ENCODE results near the gene RAP2A.

RAP2A gene

DNA sequence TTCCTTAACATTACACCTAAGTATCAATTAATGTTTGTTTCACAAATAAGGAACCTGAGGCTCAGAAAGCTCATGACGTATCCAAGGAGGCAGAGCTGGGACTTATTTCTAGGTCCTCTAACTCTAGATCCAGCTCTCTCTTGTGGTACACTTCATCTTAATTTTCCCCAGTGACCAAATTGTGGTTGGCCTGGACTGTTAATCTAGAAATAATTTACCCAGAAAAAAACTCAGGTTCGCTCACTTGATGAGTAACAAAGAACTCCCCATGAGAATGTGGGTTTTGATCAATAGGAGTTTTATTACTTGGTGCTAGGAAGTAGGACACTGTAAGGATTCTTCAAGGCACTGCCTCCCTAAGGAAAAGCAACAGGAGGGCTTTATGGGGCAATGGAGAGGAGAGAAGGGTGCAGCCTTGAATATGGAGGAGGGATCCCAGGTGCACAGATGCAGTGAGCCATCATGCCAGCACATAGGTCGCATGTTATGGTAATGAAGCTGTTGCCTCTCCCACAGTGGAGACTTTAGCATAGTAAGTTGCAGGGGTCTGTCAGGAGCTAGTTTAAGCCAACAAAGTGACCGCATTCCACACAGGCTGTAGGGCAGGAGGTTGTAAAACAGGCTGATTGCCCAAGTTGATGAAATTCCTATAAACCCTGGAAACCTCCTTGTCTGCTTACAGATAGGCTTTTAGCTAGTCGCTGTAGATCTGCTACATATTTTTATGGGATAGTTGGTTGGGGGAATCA, 14.7 kb downstream of the RAP2A start:
- Histone ChIP-seq H3K9me3 (ENCODE audit: control insufficient read depth in 2 of 2, low read length in 2 of 2) (no peaks in the 10 kb centered on the region), H3K4me1 (ENCODE audit: control insufficient read depth, insufficient read depth, low read length) (no peaks in the 10 kb centered on the region), H3K4me3 (ENCODE audit: low read length in 2 of 2) (no peak overlapping the region), H3K9ac (ENCODE audit: low read length in 2 of 2) (no peak overlapping the region), H3K27ac (ENCODE audit: low read length) (no peak overlapping the region), H3K27me3 (ENCODE audit: control insufficient read depth in 1 of 2, insufficient read depth in 2 of 2, low read length in 2 of 2) (no peaks in the 10 kb centered on the region), H3K36me3 (ENCODE audit: control insufficient read depth in 2 of 2, insufficient read depth in 2 of 2, low read length in 2 of 2) (no peaks in the 10 kb centered on the region)

DNA sequence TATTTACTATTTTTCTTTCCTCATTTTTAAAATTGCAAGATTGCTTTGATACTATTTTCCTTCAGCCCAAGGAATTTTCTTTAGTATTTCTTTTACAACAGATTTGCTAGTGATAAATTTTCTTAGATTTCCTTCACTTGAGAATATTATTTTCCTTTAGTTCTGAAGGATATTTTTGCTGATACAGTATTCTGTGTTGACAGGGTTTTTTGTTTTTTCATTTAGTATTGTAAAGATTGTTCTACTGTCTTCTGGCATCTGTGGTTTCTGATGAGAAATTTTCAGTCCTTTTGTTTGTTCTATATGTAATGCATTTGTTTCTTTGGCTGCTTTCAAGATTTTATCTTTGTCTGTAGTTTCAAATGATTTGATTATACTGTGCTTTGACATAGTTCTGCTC, 20.7 kb downstream of the RAP2A start:
- H3K4me1 ChIP-seq (ENCODE audit: control insufficient read depth, insufficient read depth, low read length) = no peaks in the 10 kb centered on the region
- no peaks in the 10 kb centered on the region for H3K36me3 ChIP-seq (ENCODE audit: control insufficient read depth in 2 of 2, insufficient read depth in 2 of 2, low read length in 2 of 2)
- no peak overlapping the region for H3K9ac ChIP-seq (ENCODE audit: low read length in 2 of 2)
- no peak overlapping the region for H3K27ac ChIP-seq (ENCODE audit: low read length)
- H3K9me3 ChIP-seq (ENCODE audit: control insufficient read depth in 2 of 2, low read length in 2 of 2) = no peaks in the 10 kb centered on the region
- H3K4me3 ChIP-seq (ENCODE audit: low read length in 2 of 2) = no peak overlapping the region
- no peaks in the 10 kb centered on the region for H3K27me3 ChIP-seq (ENCODE audit: control insufficient read depth in 1 of 2, insufficient read depth in 2 of 2, low read length in 2 of 2)

DNA sequence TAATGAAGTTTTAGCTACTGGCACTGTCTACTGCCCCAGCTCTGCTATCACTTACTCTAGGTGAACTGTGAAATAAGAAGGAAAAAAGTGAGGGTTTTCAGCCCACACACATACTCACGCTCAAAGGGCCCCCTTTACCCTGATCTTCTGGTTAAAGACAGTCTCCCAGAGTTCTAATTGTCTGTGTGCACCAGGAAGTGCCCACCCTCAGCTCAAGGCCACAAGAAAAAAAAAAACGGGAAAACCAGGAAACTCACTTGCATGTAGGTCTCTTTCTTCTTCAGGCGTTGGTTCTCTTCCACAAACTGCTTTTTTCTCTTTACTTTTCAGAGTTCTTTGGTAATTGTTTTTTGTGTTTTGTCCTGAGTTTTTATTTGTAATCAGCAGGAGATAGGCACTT, 22.1 kb downstream of the RAP2A start:
- no peaks in the 10 kb centered on the region for H3K36me3 ChIP-seq (ENCODE audit: control insufficient read depth in 2 of 2, insufficient read depth in 2 of 2, low read length in 2 of 2)
- H3K9ac ChIP-seq (ENCODE audit: low read length in 2 of 2) = no peak overlapping the region
- no peak overlapping the region for H3K27ac ChIP-seq (ENCODE audit: low read length)
- H3K27me3 ChIP-seq (ENCODE audit: control insufficient read depth in 1 of 2, insufficient read depth in 2 of 2, low read length in 2 of 2) = no peaks in the 10 kb centered on the region
- no peaks in the 10 kb centered on the region for H3K4me1 ChIP-seq (ENCODE audit: control insufficient read depth, insufficient read depth, low read length)
- H3K9me3 ChIP-seq (ENCODE audit: control insufficient read depth in 2 of 2, low read length in 2 of 2) = no peaks in the 10 kb centered on the region
- no peak overlapping the region for H3K4me3 ChIP-seq (ENCODE audit: low read length in 2 of 2)

DNA sequence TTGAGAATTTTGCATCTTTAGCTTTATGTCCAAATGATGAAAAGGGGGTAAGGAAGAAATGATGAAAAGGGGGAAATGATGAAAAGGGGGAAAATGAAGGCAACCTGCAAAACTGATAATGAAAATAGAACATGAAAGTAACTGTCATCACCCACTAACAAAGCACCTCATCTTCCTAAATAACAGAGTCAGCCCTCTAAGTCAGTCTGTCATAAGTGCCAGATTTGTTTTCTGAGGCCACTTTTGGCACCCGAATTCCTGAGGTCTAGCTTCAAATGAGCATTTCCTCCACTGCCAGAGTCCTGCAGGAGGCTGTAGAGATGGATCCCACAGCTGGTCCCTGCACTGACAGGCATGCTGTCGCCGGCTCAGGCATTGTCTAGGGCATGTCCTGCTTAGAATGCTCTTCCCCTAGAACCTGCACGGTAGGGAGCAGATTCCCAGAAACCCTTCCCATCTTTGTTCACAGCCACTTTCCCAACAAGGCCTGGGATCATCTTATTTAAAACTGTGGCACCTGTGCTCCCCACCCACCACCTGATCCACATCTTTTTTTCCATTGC, 25.3 kb downstream of the RAP2A start:
- Histone ChIP-seq H3K27me3 (ENCODE audit: control insufficient read depth in 1 of 2, insufficient read depth in 2 of 2, low read length in 2 of 2) (no peaks in the 10 kb centered on the region), H3K4me3 (ENCODE audit: low read length in 2 of 2) (no peak overlapping the region), H3K9me3 (ENCODE audit: control insufficient read depth in 2 of 2, low read length in 2 of 2) (no peaks in the 10 kb centered on the region), H3K27ac (ENCODE audit: low read length) (no peak overlapping the region), H3K36me3 (ENCODE audit: control insufficient read depth in 2 of 2, insufficient read depth in 2 of 2, low read length in 2 of 2) (peaks cover under 1 to 2% of the 10 kb centered on the region in 2 donors), H3K9ac (ENCODE audit: low read length in 2 of 2) (no peak overlapping the region), H3K4me1 (ENCODE audit: control insufficient read depth, insufficient read depth, low read length) (no peaks in the 10 kb centered on the region)

GRCh38 chr13:97460004-97460775, 26.2 kb downstream of the RAP2A start:
- H3K9ac ChIP-seq (ENCODE audit: low read length in 2 of 2) = no peak overlapping the region
- no peaks in the 10 kb centered on the region for H3K4me1 ChIP-seq (ENCODE audit: control insufficient read depth, insufficient read depth, low read length)
- H3K4me3 ChIP-seq (ENCODE audit: low read length in 2 of 2) = no peak overlapping the region
- H3K9me3 ChIP-seq (ENCODE audit: control insufficient read depth in 2 of 2, low read length in 2 of 2) = no peaks in the 10 kb centered on the region
- H3K27me3 ChIP-seq (ENCODE audit: control insufficient read depth in 1 of 2, insufficient read depth in 2 of 2, low read length in 2 of 2) = no peaks in the 10 kb centered on the region
- no peak overlapping the region for H3K27ac ChIP-seq (ENCODE audit: low read length)
- H3K36me3 ChIP-seq (ENCODE audit: control insufficient read depth in 2 of 2, insufficient read depth in 2 of 2, low read length in 2 of 2) = peaks cover 3% of the 10 kb centered on the region in 2 donors

- Histone ChIP-seq H3K4me1 (ENCODE audit: control insufficient read depth, insufficient read depth, low read length) (no peaks in the 10 kb centered on the region), H3K9ac (ENCODE audit: low read length in 2 of 2) (no peak overlapping the region), H3K4me3 (ENCODE audit: low read length in 2 of 2) (no peak overlapping the region), H3K9me3 (ENCODE audit: control insufficient read depth in 2 of 2, low read length in 2 of 2) (no peaks in the 10 kb centered on the region), H3K27ac (ENCODE audit: low read length) (no peak overlapping the region), H3K36me3 (ENCODE audit: control insufficient read depth in 2 of 2, insufficient read depth in 2 of 2, low read length in 2 of 2) (peaks cover 3% of the 10 kb centered on the region in 2 donors), H3K27me3 (ENCODE audit: control insufficient read depth in 1 of 2, insufficient read depth in 2 of 2, low read length in 2 of 2) (no peaks in the 10 kb centered on the region)
Observed at GRCh38 chr13:97460853-97461252, 26.9 kb downstream of the RAP2A start.

- no peaks in the 10 kb centered on the region for H3K9me3 ChIP-seq (ENCODE audit: control insufficient read depth in 2 of 2, low read length in 2 of 2)
- no peak overlapping the region for H3K4me3 ChIP-seq (ENCODE audit: low read length in 2 of 2)
- H3K4me1 ChIP-seq (ENCODE audit: control insufficient read depth, insufficient read depth, low read length) = no peaks in the 10 kb centered on the region
- H3K9ac ChIP-seq (ENCODE audit: low read length in 2 of 2) = no peak overlapping the region
- no peak overlapping the region for H3K27ac ChIP-seq (ENCODE audit: low read length)
- H3K36me3 ChIP-seq (ENCODE audit: control insufficient read depth in 2 of 2, insufficient read depth in 2 of 2, low read length in 2 of 2) = peaks cover 3% of the 10 kb centered on the region in 2 donors
- H3K27me3 ChIP-seq (ENCODE audit: control insufficient read depth in 1 of 2, insufficient read depth in 2 of 2, low read length in 2 of 2) = no peaks in the 10 kb centered on the region
Observed at GRCh38 chr13:97464561-97464960, 30.6 kb downstream of the RAP2A start.

DNA sequence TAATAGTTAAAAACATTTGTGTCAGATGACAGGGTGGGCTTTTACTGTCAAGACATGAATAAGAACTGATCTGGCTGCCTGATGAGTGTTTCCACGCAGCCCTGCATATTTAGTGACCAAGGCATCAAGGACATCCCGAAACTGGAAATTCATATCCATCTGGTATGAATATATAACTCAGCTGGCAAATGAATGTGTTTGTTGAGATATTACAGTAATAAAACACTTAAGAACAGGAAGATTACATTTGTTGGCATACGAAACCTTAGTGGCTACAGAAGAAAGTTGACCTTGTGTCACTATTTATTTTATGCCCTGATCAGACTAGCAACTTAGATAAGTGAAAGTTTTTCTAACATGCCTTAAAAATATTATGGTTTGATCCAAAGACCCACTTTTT, 32.8 kb downstream of the RAP2A start:
- Histone ChIP-seq H3K4me1 (ENCODE audit: control insufficient read depth, insufficient read depth, low read length) (no peaks in the 10 kb centered on the region), H3K36me3 (ENCODE audit: control insufficient read depth in 2 of 2, insufficient read depth in 2 of 2, low read length in 2 of 2) (peaks cover 3% of the 10 kb centered on the region in 2 donors), H3K9me3 (ENCODE audit: control insufficient read depth in 2 of 2, low read length in 2 of 2) (no peaks in the 10 kb centered on the region), H3K9ac (ENCODE audit: low read length in 2 of 2) (no peak overlapping the region), H3K27ac (ENCODE audit: low read length) (no peak overlapping the region), H3K27me3 (ENCODE audit: control insufficient read depth in 1 of 2, insufficient read depth in 2 of 2, low read length in 2 of 2) (no peaks in the 10 kb centered on the region), H3K4me3 (ENCODE audit: low read length in 2 of 2) (no peak overlapping the region)

GRCh38 chr13:97468331-97468730, 34.4 kb downstream of the RAP2A start:
- H3K4me1 ChIP-seq (ENCODE audit: control insufficient read depth, insufficient read depth, low read length) = no peaks in the 10 kb centered on the region
- no peak overlapping the region for H3K27ac ChIP-seq (ENCODE audit: low read length)
- peaks cover 3% of the 10 kb centered on the region in 2 donors for H3K36me3 ChIP-seq (ENCODE audit: control insufficient read depth in 2 of 2, insufficient read depth in 2 of 2, low read length in 2 of 2)
- no peak overlapping the region for H3K9ac ChIP-seq (ENCODE audit: low read length in 2 of 2)
- H3K27me3 ChIP-seq (ENCODE audit: control insufficient read depth in 1 of 2, insufficient read depth in 2 of 2, low read length in 2 of 2) = no peaks in the 10 kb centered on the region
- H3K9me3 ChIP-seq (ENCODE audit: control insufficient read depth in 2 of 2, low read length in 2 of 2) = no peaks in the 10 kb centered on the region
- no peak overlapping the region for H3K4me3 ChIP-seq (ENCODE audit: low read length in 2 of 2)

DNA sequence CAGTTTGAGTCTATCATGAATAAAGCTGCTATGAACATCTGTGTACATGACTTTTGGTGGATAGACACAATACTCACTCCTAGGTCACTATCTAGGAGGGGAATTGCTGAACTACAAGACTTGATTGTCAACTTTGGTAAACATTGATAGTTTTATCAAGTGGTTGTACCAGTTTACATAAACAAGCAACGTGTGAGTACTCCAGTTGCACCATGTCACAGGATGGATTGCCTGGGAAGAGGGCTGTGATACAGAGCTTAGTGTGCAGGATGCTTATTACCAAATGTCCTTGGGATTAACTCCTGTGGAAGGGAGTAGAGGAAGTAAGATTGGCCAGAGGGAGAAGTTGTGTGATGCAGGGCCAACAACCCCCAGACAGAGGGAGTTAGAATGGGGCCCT, 37.7 kb downstream of the RAP2A start:
- H3K4me1 ChIP-seq (ENCODE audit: control insufficient read depth, insufficient read depth, low read length) = no peaks in the 10 kb centered on the region
- no peak overlapping the region for H3K9ac ChIP-seq (ENCODE audit: low read length in 2 of 2)
- H3K27ac ChIP-seq (ENCODE audit: low read length) = no peak overlapping the region
- H3K4me3 ChIP-seq (ENCODE audit: low read length in 2 of 2) = no peak overlapping the region
- H3K36me3 ChIP-seq (ENCODE audit: control insufficient read depth in 2 of 2, insufficient read depth in 2 of 2, low read length in 2 of 2) = no peaks in the 10 kb centered on the region
- H3K9me3 ChIP-seq (ENCODE audit: control insufficient read depth in 2 of 2, low read length in 2 of 2) = no peaks in the 10 kb centered on the region
- H3K27me3 ChIP-seq (ENCODE audit: control insufficient read depth in 1 of 2, insufficient read depth in 2 of 2, low read length in 2 of 2) = peaks cover 0 to 3% of the 10 kb centered on the region in 2 donors
